Kidney capillary endothelial cell (primary cell): ENCODE results near the gene NF2.

ENCODE experiments used
- DNase-seq: peaks from one replicate; pipeline ENCODE4 v3.0.0-alpha.2; 2018; ENCODE audit warnings: low spot score

The NF2 gene

GRCh38 chr22:29702931-29703501 lies 99.6 kb downstream of the NF2 start:
- DNase-seq, result no peak

- no peak for DNase-seq
These were observed 100.2 kb downstream of the NF2 start for GRCh38 chr22:29703569-29704195.

GRCh38 chr22:29704528-29705285 lies 101.3 kb downstream of the NF2 start:
- no peak for DNase-seq

GRCh38 chr22:29705651-29706050 lies 102.2 kb downstream of the NF2 start:
- no peak for DNase-seq

- DNase-seq, result no peak
These were observed 103.1 kb downstream of the NF2 start for GRCh38 chr22:29706486-29706885.

- DNase-seq, result no peak
These were observed 103.6 kb downstream of the NF2 start for GRCh38 chr22:29707010-29707409.

- DNase-seq, result no peak
These were observed 104.0 kb downstream of the NF2 start for GRCh38 chr22:29707471-29707870.

- no peak for DNase-seq
These were observed 106.8 kb downstream of the NF2 start for GRCh38 chr22:29710193-29710592.

GRCh38 chr22:29710922-29711593 lies 107.6 kb downstream of the NF2 start:
- DNase-seq, result no peak

GRCh38 chr22:29712119-29712518 lies 108.7 kb downstream of the NF2 start:
- DNase-seq, result no peak

GRCh38 chr22:29713156-29713727 lies 109.8 kb downstream of the NF2 start:
- no peak for DNase-seq

- no peak for DNase-seq
These were observed 111.8 kb downstream of the NF2 start for GRCh38 chr22:29715240-29715639.

GRCh38 chr22:29715705-29716104 lies 112.3 kb downstream of the NF2 start:
- DNase-seq, result no peak

GRCh38 chr22:29716814-29717545 lies 113.5 kb downstream of the NF2 start:
- peak; percentile 54 for DNase-seq

GRCh38 chr22:29717789-29718188 lies 114.4 kb downstream of the NF2 start:
- no peak for DNase-seq

- no peak for DNase-seq
These were observed 115.8 kb downstream of the NF2 start for GRCh38 chr22:29718949-29719898.

- no peak for DNase-seq
These were observed 116.6 kb downstream of the NF2 start, which contains the start of gene CABP7 for GRCh38 chr22:29719899-29720645. Gene CABP7 (plus strand): TSS chr22:29720003. CDS start chr22:29720425, 422 bp downstream.

GRCh38 chr22:29720811-29721323 lies 117.4 kb downstream of the NF2 start:
- DNase-seq, result no peak

- DNase-seq, result no peak
These were observed 118.7 kb downstream of the NF2 start for GRCh38 chr22:29722151-29722550.

- DNase-seq, result no peak
These were observed 119.2 kb downstream of the NF2 start for GRCh38 chr22:29722587-29722986.
